HL-60/S4 treated with retinoic acid at 250 ng/mL for 4 days and 3 days (cell line): ENCODE data around the gene ATF7IP2.
"Not testable (repeated sequence)": the region's sequence is repeated elsewhere in the genome, so short reads cannot be mapped to it uniquely, and the experiment has no call there.

Experiments
- in situ Hi-C: fragments of 300-500 bp; cut with MboI; formaldehyde crosslinking; loops from 2 replicates; pipeline ENCODE4 v1.7.0; 2022; ENCODE audit warnings: low sequenced_read_pairs

Gene ATF7IP2

GRCh38 chr16:10447289-10447688 is 61.4 kb downstream of the ATF7IP2 start:
- in situ Hi-C loops: no loop called here

- in situ Hi-C loops: not testable (repeated sequence)
Measured at GRCh38 chr16:10452208-10453158, 66.6 kb downstream of the ATF7IP2 start.

GRCh38 chr16:10453159-10453510 is 67.3 kb downstream of the ATF7IP2 start:
- in situ Hi-C loops: no loop called here

GRCh38 chr16:10465821-10466220 is 80.0 kb downstream of the ATF7IP2 start:
- in situ Hi-C loops: no loop called here

GRCh38 chr16:10466313-10466712 is 80.5 kb downstream of the ATF7IP2 start:
- in situ Hi-C loops: no loop called here

- in situ Hi-C loops: no loop called here
Measured at GRCh38 chr16:10466861-10467260, 81.0 kb downstream of the ATF7IP2 start.

- in situ Hi-C loops: not testable (repeated sequence)
Measured at GRCh38 chr16:10476636-10477035, 90.8 kb downstream of the ATF7IP2 start.

- in situ Hi-C loops: no loop called here
Measured at GRCh38 chr16:10480151-10480550, 94.3 kb downstream of the ATF7IP2 start.

- in situ Hi-C loops: no loop called here
Measured at GRCh38 chr16:10485159-10485558, 99.3 kb downstream of the ATF7IP2 start.

- in situ Hi-C loops: no loop called here
Measured at GRCh38 chr16:10485698-10486382, 100.0 kb downstream of the ATF7IP2 start.

GRCh38 chr16:10490141-10490540 is 104.3 kb downstream of the ATF7IP2 start:
- in situ Hi-C loops: no loop called here

- in situ Hi-C loops: no loop called here
Measured at GRCh38 chr16:10493276-10493675, 107.4 kb downstream of the ATF7IP2 start.

- in situ Hi-C loops: no loop called here
Measured at GRCh38 chr16:10494343-10495030, 108.6 kb downstream of the ATF7IP2 start.

- in situ Hi-C loops: no loop called here
Measured at GRCh38 chr16:10495031-10495345, 109.1 kb downstream of the ATF7IP2 start.

- in situ Hi-C loops: no loop called here
Measured at GRCh38 chr16:10497132-10498101, 111.6 kb downstream of the ATF7IP2 start.

GRCh38 chr16:10500582-10500981 is 114.7 kb downstream of the ATF7IP2 start:
- in situ Hi-C loops: loop anchor here (25.0 kb wide), 1 partner anchor 188 kb away; no protein-coding TSS in a partner anchor

- in situ Hi-C loops: loop anchor here (25.0 kb wide), 1 partner anchor 189 kb away; no protein-coding TSS in a partner anchor
Measured at GRCh38 chr16:10501016-10501607, 115.3 kb downstream of the ATF7IP2 start.

GRCh38 chr16:10502776-10503175 is 116.9 kb downstream of the ATF7IP2 start:
- in situ Hi-C loops: loop anchor here (25.0 kb wide), 1 partner anchor 190 kb away; no protein-coding TSS in a partner anchor

- in situ Hi-C loops: loop anchor here (25.0 kb wide), 1 partner anchor 192 kb away; no protein-coding TSS in a partner anchor
Measured at GRCh38 chr16:10504404-10504885, 118.6 kb downstream of the ATF7IP2 start.

GRCh38 chr16:10505286-10505685 is 119.4 kb downstream of the ATF7IP2 start:
- in situ Hi-C loops: loop anchor here (25.0 kb wide), 1 partner anchor 193 kb away; no protein-coding TSS in a partner anchor
